HEK293 (cell line): ENCODE data around the gene CDC14A.
A peak's percentile ranks its signal among the peaks of the same experiment; 100 is the strongest.

Source experiments
- GLIS1 ChIP-seq: fragments of 450-650 bp; formaldehyde crosslinking; IDR thresholded peaks from 2 replicates; pipeline ENCODE4 v1.5.1; 2016; ENCODE audit warnings: missing biosample characterization, missing genetic modification characterization
- GLIS2 ChIP-seq: fragments of 450-650 bp; formaldehyde crosslinking; IDR thresholded peaks from 2 replicates; pipeline ENCODE4 v1.5.1; 2016; ENCODE audit warnings: missing biosample characterization, missing genetic modification characterization
- HOXA7 ChIP-seq: sonication (generic); formaldehyde crosslinking; IDR thresholded peaks from 2 replicates; pipeline ENCODE4 v1.8.1; 2022; ENCODE audit warnings: missing genetic modification reagents, borderline replicate concordance
- HOXC10 ChIP-seq: sonication (generic); formaldehyde crosslinking; IDR thresholded peaks from 2 replicates; pipeline ENCODE4 v1.8.1; 2023; ENCODE audit warnings: mild to moderate bottlenecking, missing genetic modification reagents
- HOXD13 ChIP-seq: sonication (generic); formaldehyde crosslinking; IDR thresholded peaks from 2 replicates; pipeline ENCODE4 v1.8.0; 2022; ENCODE audit warnings: missing genetic modification reagents, borderline replicate concordance
- KLF10 ChIP-seq: fragments of 450-650 bp; IDR thresholded peaks from 2 replicates; pipeline ENCODE4 v1.5.1; 2018; ENCODE audit warnings: missing biosample characterization, mild to moderate bottlenecking, missing genetic modification characterization
- KLF16 ChIP-seq: fragments of 450-650 bp; formaldehyde crosslinking; IDR thresholded peaks from 2 replicates; pipeline ENCODE4 v1.5.1; 2017; ENCODE audit warnings: missing biosample characterization, missing genetic modification characterization
- OSR2 ChIP-seq: fragments of 450-650 bp; formaldehyde crosslinking; IDR thresholded peaks from 2 replicates; pipeline ENCODE4 v1.5.1; 2016; ENCODE audit warnings: missing biosample characterization, missing genetic modification characterization
- OVOL3 ChIP-seq: fragments of 450-650 bp; formaldehyde crosslinking; IDR thresholded peaks from 2 replicates; pipeline ENCODE4 v1.5.1; 2016; ENCODE audit warnings: missing biosample characterization, missing genetic modification characterization
- RBAK ChIP-seq: fragments of 450-650 bp; formaldehyde crosslinking; IDR thresholded peaks from 2 replicates; pipeline ENCODE4 v1.5.1; 2016; ENCODE audit warnings: missing biosample characterization, missing genetic modification characterization
- REPIN1 ChIP-seq: fragments of 450-650 bp; formaldehyde crosslinking; IDR thresholded peaks from 2 replicates; pipeline ENCODE4 v1.5.1; 2017; ENCODE audit warnings: missing biosample characterization, missing genetic modification characterization, low read depth
- YY2 ChIP-seq: fragments of 450-650 bp; formaldehyde crosslinking; IDR thresholded peaks from 2 replicates; pipeline ENCODE4 v1.5.1; 2016; ENCODE audit warnings: missing biosample characterization, missing genetic modification characterization
- ZFHX2 ChIP-seq: fragments of 450-650 bp; formaldehyde crosslinking; conservative IDR thresholded peaks from 2 replicates; pipeline ENCODE4 v1.5.1; 2016; ENCODE audit warnings: missing biosample characterization, missing genetic modification characterization
- ZNF2 ChIP-seq: fragments of 450-650 bp; formaldehyde crosslinking; IDR thresholded peaks from 2 replicates; pipeline ENCODE4 v1.5.1; 2016; ENCODE audit warnings: missing biosample characterization, missing genetic modification characterization
- ZNF239 ChIP-seq: fragments of 450-650 bp; formaldehyde crosslinking; IDR thresholded peaks from 2 replicates; pipeline ENCODE4 v1.5.1; 2016; ENCODE audit warnings: missing biosample characterization, missing genetic modification characterization
- ZNF24 ChIP-seq: fragments of 450-650 bp; formaldehyde crosslinking; IDR thresholded peaks from 2 replicates; pipeline ENCODE4 v1.5.1; 2016; ENCODE audit warnings: missing biosample characterization, missing genetic modification characterization
- ZNF274 ChIP-seq, 2 experiments: fragments of 200-500 bp in 1 of 2; fragments of 450-650 bp in 1 of 2; sonication (Bioruptor generic) in 1 of 2; formaldehyde crosslinking in 1 of 2; IDR thresholded peaks; 2 replicates each; pipeline versions ENCODE4 v1.5.1 to v1.6.1; 2014 to 2016; ENCODE audit warnings: borderline replicate concordance in 1 of 2, inconsistent platforms in 1 of 2, low read length in 1 of 2, missing biosample characterization in 1 of 2, missing genetic modification characterization in 1 of 2
- ZNF37A ChIP-seq: fragments of 450-650 bp; IDR thresholded peaks from 2 replicates; pipeline ENCODE4 v1.5.1; 2018; ENCODE audit warnings: missing biosample characterization, missing genetic modification characterization
- ZNF391 ChIP-seq: fragments of 450-650 bp; formaldehyde crosslinking; IDR thresholded peaks from 2 replicates; pipeline ENCODE4 v1.5.1; 2016; ENCODE audit warnings: low read depth, missing biosample characterization, missing genetic modification characterization, borderline replicate concordance
- ZNF433 ChIP-seq: fragments of 450-650 bp; formaldehyde crosslinking; IDR thresholded peaks from 2 replicates; pipeline ENCODE4 v1.5.1; 2016; ENCODE audit warnings: missing biosample characterization, missing genetic modification characterization, low read depth
- ZNF501 ChIP-seq: fragments of 450-650 bp; formaldehyde crosslinking; IDR thresholded peaks from 2 replicates; pipeline ENCODE4 v1.5.1; 2016; ENCODE audit warnings: missing biosample characterization, missing genetic modification characterization
- ZNF548 ChIP-seq: fragments of 450-650 bp; formaldehyde crosslinking; IDR thresholded peaks from 2 replicates; pipeline ENCODE4 v1.5.1; 2016; ENCODE audit warnings: missing biosample characterization, missing genetic modification characterization
- ZNF555 ChIP-seq: fragments of 450-650 bp; formaldehyde crosslinking; conservative IDR thresholded peaks from 2 replicates; pipeline ENCODE4 v1.5.1; 2017; ENCODE audit warnings: missing biosample characterization, mild to moderate bottlenecking, missing genetic modification characterization, inconsistent platforms
- ZNF670 ChIP-seq: fragments of 450-650 bp; formaldehyde crosslinking; IDR thresholded peaks from 2 replicates; pipeline ENCODE4 v1.5.1; 2016; ENCODE audit warnings: missing biosample characterization, missing genetic modification characterization, low read depth
- ZNF777 ChIP-seq: fragments of 450-650 bp; formaldehyde crosslinking; IDR thresholded peaks from 2 replicates; pipeline ENCODE4 v1.5.1; 2017; ENCODE audit warnings: missing biosample characterization, missing genetic modification characterization, borderline replicate concordance
- ZXDB ChIP-seq: fragments of 450-650 bp; formaldehyde crosslinking; IDR thresholded peaks from 2 replicates; pipeline ENCODE4 v1.5.1; 2016; ENCODE audit warnings: missing biosample characterization, missing genetic modification characterization
- TF ChIP-seq, protein P1 (sequence below): fragments of 450-650 bp; formaldehyde crosslinking; conservative IDR thresholded peaks from 2 replicates; pipeline ENCODE4 v1.5.1; 2016; ENCODE audit warnings: low read depth, missing biosample characterization, missing genetic modification characterization
- TF ChIP-seq, protein P2 (sequence below): fragments of 450-650 bp; formaldehyde crosslinking; IDR thresholded peaks from 2 replicates; pipeline ENCODE4 v1.5.1; 2016; ENCODE audit warnings: missing biosample characterization, missing genetic modification characterization
- TF ChIP-seq, protein P3 (sequence below): fragments of 450-650 bp; formaldehyde crosslinking; IDR thresholded peaks from 2 replicates; pipeline ENCODE4 v1.5.1; 2016; ENCODE audit warnings: missing biosample characterization, missing genetic modification characterization
- TF ChIP-seq, protein P4 (sequence below): fragments of 450-650 bp; formaldehyde crosslinking; IDR thresholded peaks from 2 replicates; pipeline ENCODE4 v1.5.1; 2017; ENCODE audit warnings: missing biosample characterization, missing genetic modification characterization
- TF ChIP-seq, protein P5 (sequence below): fragments of 450-650 bp; formaldehyde crosslinking; IDR thresholded peaks from 2 replicates; pipeline ENCODE4 v1.5.1; 2017; ENCODE audit warnings: missing biosample characterization, missing genetic modification characterization
- TF ChIP-seq, protein P6 (sequence below): fragments of 450-650 bp; formaldehyde crosslinking; IDR thresholded peaks from 2 replicates; pipeline ENCODE4 v1.5.1; 2016; ENCODE audit warnings: missing biosample characterization, missing genetic modification characterization

Gene CDC14A

DNA sequence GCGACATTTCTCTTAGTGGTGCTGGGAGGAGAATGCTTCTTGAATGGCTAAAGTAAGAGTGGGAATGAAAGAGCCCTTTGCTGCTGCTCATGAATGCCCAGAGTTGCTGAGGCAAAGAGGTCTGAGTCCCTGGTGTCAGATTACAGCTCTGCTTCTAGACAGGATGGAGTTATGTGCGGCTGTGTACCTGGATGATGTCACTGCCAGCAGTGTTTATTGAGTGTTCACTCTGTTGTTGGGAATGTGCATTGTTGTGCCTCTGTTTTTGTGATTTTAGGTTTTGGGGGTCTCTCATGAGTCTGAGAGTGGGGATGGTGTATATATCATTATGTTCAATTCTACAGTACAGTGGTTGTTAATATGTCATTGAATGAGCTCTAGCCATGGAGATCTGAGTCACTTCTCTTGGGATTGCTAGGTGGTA lies 2.7 kb downstream of the CDC14A start (continued):
- TF ChIP-seq, protein P1, sequence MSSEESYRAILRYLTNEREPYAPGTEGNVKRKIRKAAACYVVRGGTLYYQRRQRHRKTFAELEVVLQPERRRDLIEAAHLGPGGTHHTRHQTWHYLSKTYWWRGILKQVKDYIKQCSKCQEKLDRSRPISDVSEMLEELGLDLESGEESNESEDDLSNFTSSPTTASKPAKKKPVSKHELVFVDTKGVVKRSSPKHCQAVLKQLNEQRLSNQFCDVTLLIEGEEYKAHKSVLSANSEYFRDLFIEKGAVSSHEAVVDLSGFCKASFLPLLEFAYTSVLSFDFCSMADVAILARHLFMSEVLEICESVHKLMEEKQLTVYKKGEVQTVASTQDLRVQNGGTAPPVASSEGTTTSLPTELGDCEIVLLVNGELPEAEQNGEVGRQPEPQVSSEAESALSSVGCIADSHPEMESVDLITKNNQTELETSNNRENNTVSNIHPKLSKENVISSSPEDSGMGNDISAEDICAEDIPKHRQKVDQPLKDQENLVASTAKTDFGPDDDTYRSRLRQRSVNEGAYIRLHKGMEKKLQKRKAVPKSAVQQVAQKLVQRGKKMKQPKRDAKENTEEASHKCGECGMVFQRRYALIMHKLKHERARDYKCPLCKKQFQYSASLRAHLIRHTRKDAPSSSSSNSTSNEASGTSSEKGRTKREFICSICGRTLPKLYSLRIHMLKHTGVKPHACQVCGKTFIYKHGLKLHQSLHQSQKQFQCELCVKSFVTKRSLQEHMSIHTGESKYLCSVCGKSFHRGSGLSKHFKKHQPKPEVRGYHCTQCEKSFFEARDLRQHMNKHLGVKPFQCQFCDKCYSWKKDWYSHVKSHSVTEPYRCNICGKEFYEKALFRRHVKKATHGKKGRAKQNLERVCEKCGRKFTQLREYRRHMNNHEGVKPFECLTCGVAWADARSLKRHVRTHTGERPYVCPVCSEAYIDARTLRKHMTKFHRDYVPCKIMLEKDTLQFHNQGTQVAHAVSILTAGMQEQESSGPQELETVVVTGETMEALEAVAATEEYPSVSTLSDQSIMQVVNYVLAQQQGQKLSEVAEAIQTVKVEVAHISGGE (tag by site-specific recombination): no peak
- no peak for TF ChIP-seq HOXD13 (CRISPR knock-in tag)
- 0 out of 2 replicates have a peak, but pooled peaks have one; percentile 60 for TF ChIP-seq ZNF391 (tag by site-specific recombination)
- no peak for TF ChIP-seq REPIN1 (tag by site-specific recombination)
- TF ChIP-seq ZNF37A: no peak
- TF ChIP-seq, protein P2, sequence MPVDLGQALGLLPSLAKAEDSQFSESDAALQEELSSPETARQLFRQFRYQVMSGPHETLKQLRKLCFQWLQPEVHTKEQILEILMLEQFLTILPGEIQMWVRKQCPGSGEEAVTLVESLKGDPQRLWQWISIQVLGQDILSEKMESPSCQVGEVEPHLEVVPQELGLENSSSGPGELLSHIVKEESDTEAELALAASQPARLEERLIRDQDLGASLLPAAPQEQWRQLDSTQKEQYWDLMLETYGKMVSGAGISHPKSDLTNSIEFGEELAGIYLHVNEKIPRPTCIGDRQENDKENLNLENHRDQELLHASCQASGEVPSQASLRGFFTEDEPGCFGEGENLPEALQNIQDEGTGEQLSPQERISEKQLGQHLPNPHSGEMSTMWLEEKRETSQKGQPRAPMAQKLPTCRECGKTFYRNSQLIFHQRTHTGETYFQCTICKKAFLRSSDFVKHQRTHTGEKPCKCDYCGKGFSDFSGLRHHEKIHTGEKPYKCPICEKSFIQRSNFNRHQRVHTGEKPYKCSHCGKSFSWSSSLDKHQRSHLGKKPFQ (tag by site-specific recombination): no peak
- TF ChIP-seq ZNF555 (tag by site-specific recombination): no peak
- TF ChIP-seq GLIS1: no peak; the same call in 1 of the 2 replicates
- TF ChIP-seq, protein P3, sequence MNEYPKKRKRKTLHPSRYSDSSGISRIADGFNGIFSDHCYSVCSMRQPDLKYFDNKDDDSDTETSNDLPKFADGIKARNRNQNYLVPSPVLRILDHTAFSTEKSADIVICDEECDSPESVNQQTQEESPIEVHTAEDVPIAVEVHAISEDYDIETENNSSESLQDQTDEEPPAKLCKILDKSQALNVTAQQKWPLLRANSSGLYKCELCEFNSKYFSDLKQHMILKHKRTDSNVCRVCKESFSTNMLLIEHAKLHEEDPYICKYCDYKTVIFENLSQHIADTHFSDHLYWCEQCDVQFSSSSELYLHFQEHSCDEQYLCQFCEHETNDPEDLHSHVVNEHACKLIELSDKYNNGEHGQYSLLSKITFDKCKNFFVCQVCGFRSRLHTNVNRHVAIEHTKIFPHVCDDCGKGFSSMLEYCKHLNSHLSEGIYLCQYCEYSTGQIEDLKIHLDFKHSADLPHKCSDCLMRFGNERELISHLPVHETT (tag by site-specific recombination): 0 out of 2 replicates have a peak, but pooled peaks have one; percentile 24
- TF ChIP-seq RBAK (tag by site-specific recombination): no peak
- TF ChIP-seq, protein P4, sequence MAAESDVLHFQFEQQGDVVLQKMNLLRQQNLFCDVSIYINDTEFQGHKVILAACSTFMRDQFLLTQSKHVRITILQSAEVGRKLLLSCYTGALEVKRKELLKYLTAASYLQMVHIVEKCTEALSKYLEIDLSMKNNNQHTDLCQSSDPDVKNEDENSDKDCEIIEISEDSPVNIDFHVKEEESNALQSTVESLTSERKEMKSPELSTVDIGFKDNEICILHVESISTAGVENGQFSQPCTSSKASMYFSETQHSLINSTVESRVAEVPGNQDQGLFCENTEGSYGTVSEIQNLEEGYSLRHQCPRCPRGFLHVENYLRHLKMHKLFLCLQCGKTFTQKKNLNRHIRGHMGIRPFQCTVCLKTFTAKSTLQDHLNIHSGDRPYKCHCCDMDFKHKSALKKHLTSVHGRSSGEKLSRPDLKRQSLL (tag by site-specific recombination): no peak
- TF ChIP-seq, protein P5, sequence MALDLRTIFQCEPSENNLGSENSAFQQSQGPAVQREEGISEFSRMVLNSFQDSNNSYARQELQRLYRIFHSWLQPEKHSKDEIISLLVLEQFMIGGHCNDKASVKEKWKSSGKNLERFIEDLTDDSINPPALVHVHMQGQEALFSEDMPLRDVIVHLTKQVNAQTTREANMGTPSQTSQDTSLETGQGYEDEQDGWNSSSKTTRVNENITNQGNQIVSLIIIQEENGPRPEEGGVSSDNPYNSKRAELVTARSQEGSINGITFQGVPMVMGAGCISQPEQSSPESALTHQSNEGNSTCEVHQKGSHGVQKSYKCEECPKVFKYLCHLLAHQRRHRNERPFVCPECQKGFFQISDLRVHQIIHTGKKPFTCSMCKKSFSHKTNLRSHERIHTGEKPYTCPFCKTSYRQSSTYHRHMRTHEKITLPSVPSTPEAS: peak; percentile 64; the same call in 1 of the 2 replicates
- no peak for TF ChIP-seq KLF10
- no peak for TF ChIP-seq OSR2 (tag by site-specific recombination)
- TF ChIP-seq ZNF548 (tag by site-specific recombination): no peak
- no peak for TF ChIP-seq ZNF274 (IDR thresholded peaks at IDR 0.05; ENCODE audit: low read length)
- TF ChIP-seq ZNF274 (tag by site-specific recombination; IDR thresholded peaks at IDR 0.05; ENCODE audit: borderline replicate concordance): no peak
- TF ChIP-seq HOXA7: no peak
- TF ChIP-seq ZFHX2 (tag by site-specific recombination): no peak
- TF ChIP-seq, protein P6, sequence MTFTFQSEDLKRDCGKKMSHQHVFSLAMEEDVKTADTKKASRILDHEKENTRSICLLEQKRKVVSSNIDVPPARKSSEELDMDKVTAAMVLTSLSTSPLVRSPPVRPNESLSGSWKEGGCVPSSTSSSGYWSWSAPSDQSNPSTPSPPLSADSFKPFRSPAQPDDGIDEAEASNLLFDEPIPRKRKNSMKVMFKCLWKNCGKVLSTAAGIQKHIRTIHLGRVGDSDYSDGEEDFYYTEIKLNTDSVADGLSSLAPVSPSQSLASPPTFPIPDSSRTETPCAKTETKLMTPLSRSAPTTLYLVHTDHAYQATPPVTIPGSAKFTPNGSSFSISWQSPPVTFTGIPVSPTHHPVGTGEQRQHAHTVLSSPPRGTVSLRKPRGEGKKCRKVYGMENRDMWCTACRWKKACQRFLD (tag by site-specific recombination): no peak
- peak; percentile 51; the same call in 1 of the 2 replicates for TF ChIP-seq ZXDB (tag by site-specific recombination)
- no peak for TF ChIP-seq GLIS2
- TF ChIP-seq ZNF433 (tag by site-specific recombination): no peak
- TF ChIP-seq ZNF239 (tag by site-specific recombination): no peak
- TF ChIP-seq OVOL3 (tag by site-specific recombination): no peak
- no peak for TF ChIP-seq KLF16 (tag by site-specific recombination)
- TF ChIP-seq ZNF501 (tag by site-specific recombination): peak; percentile 75; the same call in 1 of the 2 replicates
- TF ChIP-seq ZNF24 (tag by site-specific recombination): peak; percentile 71; the same call in 1 of the 2 replicates
- no peak for TF ChIP-seq ZNF670 (tag by site-specific recombination)
- no peak for TF ChIP-seq HOXC10 (CRISPR knock-in tag)
- TF ChIP-seq ZNF2 (tag by site-specific recombination): peak; percentile 94
- no peak for TF ChIP-seq YY2 (tag by site-specific recombination)
- TF ChIP-seq ZNF777: no peak
